HFF-Myc (cell line): ENCODE results near the gene HMX3.

Experiments used
- DNase-seq: peaks from one replicate; pipeline ENCODE4 v3.0.0-alpha.2; 2011; ENCODE audit warnings: low read depth; ENCODE audit errors: extremely low read depth
- H3K4me3 ChIP-seq: replicated peaks from 2 replicates; pipeline ENCODE4 v1.5.1; 2011; ENCODE audit warnings: low read depth, mild to moderate bottlenecking, control low read depth, low read length
- TF ChIP-seq, protein P1 (sequence below): IDR thresholded peaks from 2 replicates; pipeline ENCODE4 v1.5.1; 2012; ENCODE audit warnings: mild to moderate bottlenecking, low read depth, low read length, control low read depth; ENCODE audit errors: missing control alignments

HMX3 gene

DNA sequence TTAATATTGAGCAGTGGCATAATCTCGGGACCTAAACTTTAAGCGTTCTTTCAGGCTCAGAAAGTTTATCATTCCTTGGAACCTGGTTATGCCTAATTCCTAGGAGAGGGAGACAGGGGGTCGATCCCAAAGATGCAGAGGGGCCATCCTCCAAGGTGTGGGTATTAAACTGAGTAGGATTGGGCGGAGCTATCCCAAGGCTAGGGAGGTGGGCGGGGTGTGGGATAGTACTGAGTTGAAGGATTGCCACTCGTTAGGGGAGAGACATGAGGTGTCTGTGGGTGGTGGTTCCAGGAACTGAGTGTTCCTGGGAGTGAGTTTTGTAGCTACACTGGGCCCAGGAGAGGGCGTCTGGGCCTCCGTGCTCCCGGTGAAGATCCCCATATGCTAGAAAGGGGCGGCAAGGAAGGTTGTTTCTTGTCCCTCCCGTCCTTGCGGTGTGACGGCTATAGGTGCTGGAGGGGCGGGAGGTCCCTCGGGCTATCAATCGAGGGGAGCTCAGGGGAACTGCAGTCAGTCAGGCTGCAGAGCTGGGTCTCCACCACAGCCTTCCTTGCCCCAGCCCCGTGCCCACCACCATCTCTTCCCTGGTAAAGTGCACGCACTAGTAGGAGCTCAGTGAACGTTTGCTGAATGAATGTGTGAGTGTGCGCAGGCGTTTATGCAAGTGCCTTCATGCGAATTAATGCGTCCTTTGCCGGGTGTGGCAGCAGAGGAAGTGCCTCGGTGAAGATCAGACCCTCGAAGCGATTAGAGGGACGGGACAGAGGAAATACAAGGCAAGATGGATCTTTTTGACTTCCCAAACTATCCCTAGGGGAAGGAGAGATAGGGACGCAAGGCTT, 9.1 kb downstream of the HMX3 start:
- no peak for DNase-seq
- TF ChIP-seq, protein P1, sequence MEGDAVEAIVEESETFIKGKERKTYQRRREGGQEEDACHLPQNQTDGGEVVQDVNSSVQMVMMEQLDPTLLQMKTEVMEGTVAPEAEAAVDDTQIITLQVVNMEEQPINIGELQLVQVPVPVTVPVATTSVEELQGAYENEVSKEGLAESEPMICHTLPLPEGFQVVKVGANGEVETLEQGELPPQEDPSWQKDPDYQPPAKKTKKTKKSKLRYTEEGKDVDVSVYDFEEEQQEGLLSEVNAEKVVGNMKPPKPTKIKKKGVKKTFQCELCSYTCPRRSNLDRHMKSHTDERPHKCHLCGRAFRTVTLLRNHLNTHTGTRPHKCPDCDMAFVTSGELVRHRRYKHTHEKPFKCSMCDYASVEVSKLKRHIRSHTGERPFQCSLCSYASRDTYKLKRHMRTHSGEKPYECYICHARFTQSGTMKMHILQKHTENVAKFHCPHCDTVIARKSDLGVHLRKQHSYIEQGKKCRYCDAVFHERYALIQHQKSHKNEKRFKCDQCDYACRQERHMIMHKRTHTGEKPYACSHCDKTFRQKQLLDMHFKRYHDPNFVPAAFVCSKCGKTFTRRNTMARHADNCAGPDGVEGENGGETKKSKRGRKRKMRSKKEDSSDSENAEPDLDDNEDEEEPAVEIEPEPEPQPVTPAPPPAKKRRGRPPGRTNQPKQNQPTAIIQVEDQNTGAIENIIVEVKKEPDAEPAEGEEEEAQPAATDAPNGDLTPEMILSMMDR = no peak
- no peak overlapping the region for H3K4me3 ChIP-seq

DNA sequence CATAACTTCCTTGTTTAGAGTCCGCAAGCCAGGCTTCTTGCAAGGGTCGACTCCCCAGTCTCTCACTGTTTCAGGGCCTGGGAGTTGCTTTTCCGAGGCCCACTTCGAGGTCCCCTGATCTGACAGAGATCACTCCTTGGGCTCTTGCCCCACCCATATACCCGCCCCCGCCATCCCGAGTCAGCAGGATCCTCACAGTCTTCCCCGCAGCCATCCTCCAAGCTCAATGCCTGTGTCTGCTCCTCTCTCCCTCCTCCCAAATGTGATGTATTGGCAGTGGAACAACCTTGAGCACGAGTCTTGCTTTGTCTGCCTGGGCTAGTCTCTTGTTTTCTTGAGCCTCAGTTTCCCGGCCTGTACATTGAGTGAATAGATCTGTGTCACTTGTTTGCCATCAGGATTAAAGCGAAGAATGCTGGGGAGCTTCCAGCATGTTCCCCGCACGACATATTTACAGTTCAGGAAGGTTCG, 9.8 kb downstream of the HMX3 start:
- H3K4me3 ChIP-seq = no peak overlapping the region
- TF ChIP-seq, protein P1 = no peak
- DNase-seq = no peak

DNA sequence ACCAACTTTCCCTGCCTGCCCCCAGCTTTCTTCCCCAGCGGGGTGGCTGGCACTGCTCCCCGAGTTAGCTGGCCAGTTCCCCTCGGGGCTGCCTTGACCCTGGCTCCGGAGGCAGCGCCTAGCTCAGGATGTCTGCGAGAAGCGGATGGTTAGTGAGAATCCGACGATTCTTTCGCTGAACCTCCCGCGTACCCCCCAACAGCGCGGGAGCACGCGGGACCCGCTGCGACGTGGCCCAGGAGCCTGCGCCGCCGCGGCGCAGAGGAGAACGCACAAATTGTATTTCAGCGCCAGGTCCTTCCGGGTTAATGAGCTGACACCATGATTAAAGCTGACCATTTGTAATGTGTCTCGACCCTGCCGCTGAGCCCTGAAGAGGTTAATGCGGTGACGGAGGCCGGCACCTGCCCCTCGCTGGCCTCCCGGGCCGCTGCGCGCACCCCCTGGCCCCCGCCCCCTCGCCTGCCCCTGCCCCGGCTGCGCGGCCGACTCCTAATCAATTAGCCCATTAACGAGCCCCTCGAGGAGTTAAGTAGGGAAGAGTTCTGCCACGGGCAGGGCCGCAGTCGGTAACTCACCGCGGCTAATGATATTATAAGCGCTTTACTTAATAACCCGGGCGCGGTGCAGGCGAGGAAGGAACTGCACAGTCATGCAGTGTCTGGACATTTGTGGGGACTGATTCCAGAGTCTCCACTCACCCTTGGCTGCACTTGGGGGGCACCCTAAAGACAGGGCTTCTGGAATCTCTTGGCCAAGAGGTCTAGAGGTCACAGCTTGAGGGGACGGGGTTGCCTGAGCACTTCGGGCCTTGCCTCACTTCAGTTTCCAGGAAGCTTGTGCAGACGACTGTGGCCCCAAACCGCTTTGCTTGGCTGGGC, 10.5 kb downstream of the HMX3 start:
- H3K4me3 ChIP-seq = no peak overlapping the region
- no peak for DNase-seq
- TF ChIP-seq, protein P1 = no peak

DNA sequence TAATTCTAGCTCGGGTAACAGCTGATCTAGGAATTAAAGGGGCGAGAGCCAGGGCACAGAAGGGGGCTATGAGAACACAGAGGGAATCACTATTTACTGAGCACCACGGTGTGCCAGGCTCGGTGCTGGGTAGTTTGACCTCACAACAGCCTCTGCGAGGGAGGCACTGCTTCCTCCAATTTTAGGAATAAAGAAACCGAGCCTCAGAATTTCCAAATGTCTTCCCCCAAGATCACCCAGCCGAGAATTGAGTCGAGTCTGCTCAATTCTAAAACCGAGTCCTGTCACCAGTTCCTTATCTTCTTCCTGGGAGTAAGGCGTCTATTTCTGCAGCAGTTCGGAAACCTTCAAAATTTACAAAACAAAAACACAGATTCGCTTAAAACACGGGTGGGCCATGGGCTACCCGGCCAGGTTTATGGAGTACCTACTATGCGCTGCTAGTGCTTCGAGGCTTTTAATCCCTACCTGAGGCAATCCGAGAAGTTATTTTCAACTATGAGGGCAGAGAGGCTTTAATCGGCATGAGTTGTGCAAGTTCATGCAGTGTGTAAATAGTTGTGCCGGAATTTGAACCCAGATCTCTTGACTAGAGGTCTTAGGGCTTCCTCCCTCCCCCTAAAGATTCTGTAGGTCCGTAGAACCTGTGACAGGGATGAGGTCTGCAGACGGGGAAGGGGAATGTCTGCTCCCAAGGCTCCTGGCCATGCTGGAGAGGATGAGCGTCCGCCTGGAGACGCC, 11.3 kb downstream of the HMX3 start:
- DNase-seq = no peak
- TF ChIP-seq, protein P1 = no peak
- no peak overlapping the region for H3K4me3 ChIP-seq

DNA sequence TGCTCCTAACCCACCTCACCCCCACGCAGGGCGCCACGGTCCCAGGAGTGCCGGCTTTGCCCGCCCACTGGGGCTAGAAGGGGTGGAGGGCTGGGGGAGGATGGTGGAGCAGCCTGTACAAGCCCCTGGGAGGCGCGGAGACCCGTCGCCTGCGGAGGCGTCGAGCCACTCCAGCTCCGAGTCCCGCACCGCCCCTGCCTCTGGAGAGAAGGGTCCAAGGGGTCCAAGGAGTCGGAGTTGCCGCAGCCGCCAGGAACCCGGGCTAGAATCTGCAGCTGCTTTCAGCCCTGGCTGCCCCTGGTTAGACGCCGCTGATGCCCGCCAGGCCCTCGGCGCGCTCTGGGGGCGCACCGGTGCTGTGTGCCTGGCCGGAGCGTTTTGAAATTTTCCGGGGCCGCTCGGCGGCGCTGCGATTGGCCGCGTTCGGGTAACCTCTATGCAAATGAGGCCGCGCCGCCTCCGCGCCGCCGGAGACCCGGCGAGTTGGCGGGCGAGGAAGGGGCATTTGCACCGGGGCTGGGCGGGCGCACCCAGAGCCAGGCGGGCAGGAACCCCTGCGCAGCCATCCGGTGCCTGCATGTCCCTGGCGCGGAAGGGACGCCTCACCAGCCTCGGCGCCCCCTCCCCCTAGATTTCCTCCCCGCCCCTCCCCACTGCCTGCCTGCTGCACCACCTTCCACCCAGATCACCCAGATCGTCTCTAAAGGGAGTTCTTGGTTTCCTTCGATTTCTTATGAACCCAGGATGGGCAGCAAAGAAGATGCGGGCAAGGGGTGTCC, 12.1 kb downstream of the HMX3 start, which contains the start of gene HMX2:
Gene HMX2 (plus strand): TSS at position 502 of the 779 bp plus-strand sequence. CDS start 243 bp downstream, at position 745.
- DNase-seq = no peak
- TF ChIP-seq, protein P1 = no peak
- H3K4me3 ChIP-seq = no peak within 1 kb of the TSS
